GM21447 (cell line): ENCODE data around the gene HS3ST1.

Source experiments
- ATAC-seq: cut with Tn5 transposase; IDR thresholded peaks from one replicate; pipeline ENCODE4 v1.9.1; 2021; ENCODE audit not compliant: unreplicated experiment

HS3ST1 gene

GRCh38 chr4:11428231-11428898, at the start of gene HS3ST1:
Gene HS3ST1 (minus strand): TSS chr4:11428894. CDS start chr4:11400005, 28,889 bp downstream.
- ATAC-seq: peak; percentile 53

GRCh38 chr4:11475871-11476270, 47.2 kb upstream of the HS3ST1 start:
- no peak for ATAC-seq

GRCh38 chr4:11474146-11474545, 45.5 kb upstream of the HS3ST1 start:
- no peak for ATAC-seq

- no peak for ATAC-seq
Observed at GRCh38 chr4:11472535-11472934, 43.8 kb upstream of the HS3ST1 start.

- ATAC-seq: peak; percentile 76
Observed at GRCh38 chr4:11471618-11472017, 42.9 kb upstream of the HS3ST1 start.

- ATAC-seq: no peak
Observed at GRCh38 chr4:11471046-11471441, 42.4 kb upstream of the HS3ST1 start.

GRCh38 chr4:11470438-11471045, 41.8 kb upstream of the HS3ST1 start:
- peak; percentile 39 for ATAC-seq

GRCh38 chr4:11469650-11470437, 41.1 kb upstream of the HS3ST1 start:
- peak; percentile 61 for ATAC-seq

GRCh38 chr4:11468901-11469300, 40.2 kb upstream of the HS3ST1 start:
- no peak for ATAC-seq

GRCh38 chr4:11467931-11468330, 39.2 kb upstream of the HS3ST1 start:
- no peak for ATAC-seq

- no peak for ATAC-seq
Observed at GRCh38 chr4:11463707-11464106, 35.0 kb upstream of the HS3ST1 start.

- no peak for ATAC-seq
Observed at GRCh38 chr4:11456401-11456800, 27.7 kb upstream of the HS3ST1 start.

- no peak for ATAC-seq
Observed at GRCh38 chr4:11455201-11455835, 26.6 kb upstream of the HS3ST1 start.

GRCh38 chr4:11451716-11452115, 23.0 kb upstream of the HS3ST1 start:
- ATAC-seq: no peak

GRCh38 chr4:11446155-11446811, 17.6 kb upstream of the HS3ST1 start:
- ATAC-seq: no peak

GRCh38 chr4:11441194-11441556, 12.5 kb upstream of the HS3ST1 start:
- no peak for ATAC-seq

- ATAC-seq: no peak
Observed at GRCh38 chr4:11440481-11441193, 11.9 kb upstream of the HS3ST1 start.

- ATAC-seq: no peak
Observed at GRCh38 chr4:11439836-11440235, 11.1 kb upstream of the HS3ST1 start.

- no peak for ATAC-seq
Observed at GRCh38 chr4:11438647-11439046, 10.0 kb upstream of the HS3ST1 start.

- ATAC-seq: no peak
Observed at GRCh38 chr4:11436673-11437072, 8.0 kb upstream of the HS3ST1 start.
